Stimulated activated CD8-positive, alpha-beta memory T cell treated with anti-CD3 and anti-CD28 coated beads, Interleukin-7, amount 100 ng/mL, for 48 hours (primary cell): ENCODE measurements around the gene SMURF1.

Experiments
- DNase-seq, 2 donors: peaks; one replicate each; pipeline ENCODE4 v3.0.0-alpha.2; 2020; ENCODE audit warnings: low read depth in 1 of 2; ENCODE audit errors: extremely low read depth in 1 of 2

Gene SMURF1

GRCh38 chr7:99141841-99142726 lies 1.8 kb downstream of the SMURF1 start:
- DNase-seq = no peak

DNA sequence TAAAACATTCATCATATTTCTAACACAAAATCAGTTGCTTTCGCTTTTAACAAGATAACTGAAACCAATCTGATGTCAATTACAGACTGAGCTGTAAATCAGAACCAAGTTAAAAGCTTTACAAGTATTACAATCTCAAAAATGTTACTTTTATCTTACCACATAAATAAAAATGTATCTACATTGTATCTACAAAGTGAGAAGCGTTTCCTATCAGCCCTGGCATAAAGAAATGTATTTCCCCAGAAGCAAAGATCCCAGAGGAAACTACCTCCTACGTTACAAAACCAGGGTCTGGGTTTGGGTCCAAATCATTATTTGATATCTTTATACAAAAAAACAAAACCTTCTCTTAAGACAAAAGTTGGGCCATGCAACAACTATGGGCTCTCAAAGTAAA lies 2.6 kb downstream of the SMURF1 start:
- no peak for DNase-seq

DNA sequence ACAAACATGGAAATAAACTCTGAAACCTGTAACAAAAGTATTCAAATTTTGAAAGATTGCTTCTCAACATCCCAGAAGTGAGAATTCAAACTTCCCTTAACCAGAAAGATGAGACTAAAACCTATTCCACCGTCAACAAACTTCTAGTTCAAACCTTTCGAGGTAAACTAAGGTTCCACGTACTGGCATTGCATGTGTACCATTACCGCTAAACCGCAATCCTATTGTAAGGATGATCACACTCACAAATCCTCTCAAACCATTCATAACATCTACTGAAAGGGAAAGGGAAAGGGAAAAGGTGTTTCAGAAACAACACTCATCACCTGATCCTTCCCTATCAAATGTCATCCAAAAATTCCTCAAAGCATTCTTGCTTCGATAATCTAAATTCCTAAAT lies 3.1 kb downstream of the SMURF1 start:
- no peak for DNase-seq

DNA sequence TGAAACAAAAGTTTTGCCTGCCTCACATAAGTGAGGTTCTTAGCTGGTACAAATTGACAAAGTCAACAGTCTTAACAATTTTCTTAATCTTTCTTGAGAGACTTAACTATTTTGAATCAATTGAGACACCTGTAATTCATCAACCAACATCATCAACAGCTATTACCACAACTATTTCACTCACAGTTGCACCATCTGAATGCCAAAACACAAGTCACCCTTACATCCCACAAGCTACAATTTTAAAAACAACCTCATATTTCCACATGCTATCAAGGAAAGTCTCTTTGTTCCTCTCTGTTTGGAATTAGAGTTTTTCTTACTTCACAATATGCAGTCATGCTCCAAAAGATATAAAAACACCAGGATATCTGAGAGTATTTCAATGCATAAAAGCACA lies 4.9 kb downstream of the SMURF1 start:
- DNase-seq = no peak

DNA sequence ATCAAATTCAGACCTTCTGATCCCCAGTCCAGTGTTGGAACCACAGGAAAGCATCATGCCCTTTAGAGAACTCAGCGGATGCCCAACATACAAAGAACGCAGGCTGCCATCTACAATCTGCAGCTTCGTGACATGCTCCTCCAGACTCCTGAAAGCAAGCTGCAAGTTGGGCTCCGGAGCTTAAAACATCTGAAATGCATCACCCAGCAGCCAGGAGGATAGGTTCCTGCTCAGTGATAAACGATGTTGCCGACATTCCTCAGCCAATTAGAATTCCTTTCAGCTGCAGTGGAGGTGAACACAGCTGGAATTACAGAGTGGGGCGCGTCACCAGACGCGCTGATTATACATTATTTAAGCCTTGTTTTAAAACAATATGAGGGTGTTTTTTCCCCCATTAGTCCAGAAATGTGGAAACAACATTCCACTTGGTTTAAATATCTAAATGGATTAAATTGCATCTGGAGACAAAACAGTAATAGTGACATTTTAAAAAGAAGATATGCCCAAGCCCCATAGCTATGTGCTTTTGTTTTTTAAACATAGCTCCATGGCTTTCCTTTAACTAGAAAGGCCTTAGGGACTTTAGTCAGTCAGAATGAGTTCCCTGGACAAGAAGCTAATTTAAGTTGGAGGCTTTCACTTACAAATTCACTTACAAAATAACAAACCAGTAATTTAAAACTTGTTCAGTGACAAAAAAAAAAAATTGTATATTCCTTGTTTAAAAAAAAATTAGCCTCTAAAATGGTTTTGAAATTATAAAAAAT lies 6.3 kb downstream of the SMURF1 start:
- no peak for DNase-seq

- DNase-seq = no peak
These were observed 8.0 kb downstream of the SMURF1 start for GRCh38 chr7:99135938-99136337.

GRCh38 chr7:99133766-99134564 lies 9.9 kb downstream of the SMURF1 start:
- DNase-seq = no peak

- no peak for DNase-seq
These were observed 11.2 kb downstream of the SMURF1 start for GRCh38 chr7:99132595-99133321.

DNA sequence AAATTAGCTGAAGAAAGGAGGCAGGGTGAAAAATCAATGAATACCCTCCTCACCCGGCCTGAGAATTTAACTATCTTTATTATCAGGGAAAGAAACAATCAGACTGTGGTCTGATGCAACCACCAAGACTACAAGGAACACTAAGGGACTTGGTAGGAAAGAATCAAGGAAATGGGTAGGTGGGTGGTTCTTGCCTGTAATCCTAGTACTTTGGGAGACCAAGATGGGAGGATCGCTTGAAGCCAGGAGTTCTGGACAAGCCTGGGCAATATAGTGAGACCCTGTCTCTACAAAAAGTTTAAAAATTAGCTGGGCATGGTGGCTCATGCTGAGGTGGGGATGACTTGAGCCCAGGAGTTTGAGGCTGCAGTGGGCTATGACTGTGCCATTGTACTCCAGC lies 12.6 kb downstream of the SMURF1 start:
- DNase-seq = no peak

DNA sequence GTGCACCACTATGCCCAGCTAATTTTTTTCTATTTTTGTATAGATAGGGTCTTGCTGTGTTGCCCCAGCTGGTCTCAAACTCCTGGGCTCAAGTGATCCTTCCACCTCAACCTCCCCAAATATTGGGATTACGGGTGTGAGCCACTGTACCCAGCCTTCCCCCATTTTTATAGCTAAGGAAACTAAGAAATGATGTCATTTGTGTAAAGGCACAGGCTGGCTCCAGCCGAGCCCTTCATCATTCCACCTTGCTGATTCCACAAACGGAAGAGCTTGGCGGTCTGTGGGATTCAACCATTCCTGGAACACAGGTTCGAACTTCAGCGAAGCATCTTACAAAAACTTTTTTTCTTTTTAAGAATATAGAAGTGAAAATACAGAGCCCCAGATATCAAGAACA lies 14.4 kb downstream of the SMURF1 start:
- DNase-seq = no peak

- no peak for DNase-seq
These were observed 14.9 kb downstream of the SMURF1 start for GRCh38 chr7:99129001-99129400.

DNA sequence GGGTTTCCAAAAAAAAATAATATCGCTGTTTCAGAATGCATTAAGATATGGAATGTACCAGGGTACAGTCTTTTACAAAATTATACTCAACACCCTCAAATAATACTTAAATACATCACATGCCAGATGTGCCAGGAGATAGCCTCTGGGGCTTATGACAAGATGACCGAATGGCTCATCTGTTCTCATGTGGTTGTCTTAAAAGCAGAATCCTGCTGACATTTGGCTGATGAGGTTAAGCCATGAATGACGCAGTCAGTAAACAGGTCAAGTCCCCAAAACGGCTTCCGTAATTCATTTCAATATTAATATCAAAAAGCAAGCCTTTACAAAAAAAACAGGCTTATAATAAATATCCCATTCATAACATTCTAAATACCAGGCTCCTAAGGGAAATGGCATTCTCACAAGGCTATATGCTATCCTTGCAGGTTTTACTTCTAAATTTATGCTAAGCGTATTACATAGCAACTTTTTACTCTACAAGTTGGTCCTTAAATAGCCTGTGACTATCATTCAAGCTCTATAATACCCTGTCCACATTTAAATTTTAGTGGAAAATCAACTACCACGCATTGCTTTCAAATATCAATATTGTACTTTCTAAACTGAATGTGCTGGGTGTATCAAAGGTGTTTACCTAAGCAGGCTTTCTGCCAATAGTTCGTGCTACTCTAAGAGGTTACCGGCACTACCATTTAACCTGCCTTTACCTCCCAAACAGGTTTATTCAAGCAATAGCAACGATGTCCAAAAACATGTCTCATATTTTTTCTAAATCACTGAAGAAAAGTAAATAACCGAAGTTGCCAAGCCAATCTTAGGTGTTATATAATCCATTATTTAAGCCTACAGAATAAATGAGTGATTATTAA lies 15.6 kb downstream of the SMURF1 start:
- DNase-seq = no peak

DNA sequence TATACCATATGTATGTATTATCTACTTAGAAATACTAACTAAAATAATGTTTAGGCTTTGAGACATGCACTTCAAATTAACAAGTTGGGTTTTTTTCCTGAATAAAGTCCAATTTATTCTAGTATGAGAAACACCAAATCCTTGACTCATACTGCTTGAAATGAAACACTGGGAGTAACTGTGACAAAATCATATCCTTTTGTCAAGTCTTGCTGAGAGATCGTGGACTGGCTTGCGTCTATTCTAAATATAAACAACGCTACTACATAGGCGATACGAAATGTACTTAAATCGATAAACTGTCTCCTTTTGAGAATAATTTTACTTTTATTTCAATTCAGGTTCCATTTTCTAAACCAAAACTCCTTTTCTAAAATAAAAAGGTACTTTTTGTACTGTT lies 16.3 kb downstream of the SMURF1 start:
- no peak for DNase-seq

DNA sequence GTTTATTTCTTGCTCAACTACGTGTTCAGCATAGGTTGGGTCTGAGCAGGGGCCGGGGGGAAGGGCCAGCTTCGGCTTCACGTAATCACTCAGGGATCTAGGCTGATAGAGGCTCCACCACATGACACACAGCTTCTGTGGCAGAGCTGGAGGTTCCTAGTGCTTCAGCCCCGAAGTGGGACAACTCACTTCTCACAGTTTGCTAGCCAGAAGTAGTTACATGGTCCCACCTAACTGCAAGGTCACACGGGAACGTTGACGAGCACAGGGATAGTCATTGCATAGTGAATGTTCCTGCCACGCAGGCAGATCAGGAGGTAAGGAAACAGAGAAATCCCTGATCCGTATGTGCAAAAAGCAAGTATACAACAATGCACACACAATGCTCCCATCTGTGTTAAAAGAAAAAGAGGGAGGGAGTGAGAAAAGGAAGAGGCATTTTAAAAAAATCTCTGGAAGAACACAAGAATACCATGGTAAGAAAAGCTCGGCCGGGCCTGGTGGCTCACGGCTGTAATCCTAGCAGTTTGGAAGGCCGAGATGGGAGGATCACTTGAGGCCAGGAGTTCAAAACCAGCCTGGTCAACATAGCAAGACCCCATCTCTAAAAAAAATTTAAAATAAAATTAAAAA lies 16.9 kb downstream of the SMURF1 start:
- no peak for DNase-seq

GRCh38 chr7:99125505-99125865 lies 18.4 kb downstream of the SMURF1 start:
- DNase-seq = no peak

- DNase-seq = no peak
These were observed 19.0 kb downstream of the SMURF1 start for GRCh38 chr7:99124751-99125504.

GRCh38 chr7:99124236-99124635 lies 19.7 kb downstream of the SMURF1 start:
- no peak for DNase-seq

- DNase-seq = no peak
These were observed 20.3 kb downstream of the SMURF1 start for GRCh38 chr7:99123571-99124033.

DNA sequence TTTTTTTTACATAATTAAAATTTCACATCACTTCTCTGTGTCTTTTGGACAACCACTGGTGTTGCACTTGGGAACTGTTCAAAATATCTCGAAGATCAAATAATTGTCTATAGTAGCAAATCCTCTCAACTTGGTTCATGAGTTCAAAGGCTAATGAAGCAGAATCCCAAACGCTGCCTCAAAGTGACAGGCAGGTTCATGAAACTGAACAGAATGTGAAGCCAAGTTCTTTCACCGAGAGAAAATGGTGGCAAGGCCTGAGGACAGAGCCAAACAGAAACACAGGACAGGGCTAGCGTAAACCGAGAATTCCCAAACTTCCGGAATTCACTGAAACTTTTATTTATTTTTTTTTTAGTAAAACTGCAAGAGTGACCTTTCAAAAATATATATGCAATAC lies 21.1 kb downstream of the SMURF1 start:
- DNase-seq = no peak
